Neural crest cell (in vitro differentiated cells): ENCODE data around the gene HOXA6. TPM values are rescaled to one million over a fixed set of nuclear protein-coding genes. Genes with fewer than 3 reads are reported as not detected.

ENCODE experiments used
- DNase-seq: peaks from one replicate; pipeline ENCODE4 v3.0.0; 2021; ENCODE audit warnings: low read depth, mixed read lengths, low spot score
- H3K27ac Mint-ChIP-seq: one replicate; pipeline ENCODE4 v1.8.0; 2021; ENCODE audit warnings: mild to moderate bottlenecking, mixed read lengths; ENCODE audit not compliant: unreplicated experiment
- H3K27me3 Mint-ChIP-seq: 2 replicates; pipeline ENCODE4 v1.8.0; 2021; ENCODE audit warnings: low read depth, mild to moderate bottlenecking, mixed read lengths
- H3K36me3 Mint-ChIP-seq: 2 replicates; pipeline ENCODE4 v1.8.0; 2021; ENCODE audit warnings: low read depth, mild to moderate bottlenecking, mixed read lengths
- H3K4me1 Mint-ChIP-seq: 2 replicates; pipeline ENCODE4 v1.8.0; 2021; ENCODE audit warnings: mixed read lengths
- H3K4me3 Mint-ChIP-seq: one replicate; pipeline ENCODE4 v1.8.0; 2021; ENCODE audit warnings: mild to moderate bottlenecking, mixed read lengths
- H3K9me3 Mint-ChIP-seq: 2 replicates; pipeline ENCODE4 v1.8.0; 2021; ENCODE audit warnings: mixed read lengths
- CTCF ChIP-seq: fragments of 200-600 bp; sonication (generic); conservative IDR thresholded peaks from 2 replicates; pipeline ENCODE4 v1.5.0; 2021; ENCODE audit warnings: antibody characterized with exemption, mild to moderate bottlenecking
- total RNA-seq: library from RNA; stranded (reverse); gene quantifications from 2 replicates; pipeline ENCODE4 v1.2.1, GENCODE V29; 2021

The HOXA6 gene
- total RNA-seq, 1 donor from 2014 or later, result 1.6 TPM

- Mint-ChIP-seq H3K27me3 (peaks cover 100% of the 10 kb centered on the region), H3K9me3 (no peaks in the 10 kb centered on the region), H3K27ac (no peak overlapping the region), H3K4me3 (peak overlapping the region; percentile 20), H3K36me3 (peaks cover 3% of the 10 kb centered on the region), H3K4me1 (peaks cover 18% of the 10 kb centered on the region)
- no peak for DNase-seq
- TF ChIP-seq CTCF, result no peak
Measured at GRCh38 chr7:27137640-27138315, 9.8 kb downstream of the HOXA6 start.

GRCh38 chr7:27134392-27134791 lies 13.2 kb downstream of the HOXA6 start:
- Mint-ChIP-seq H3K36me3 (peaks cover 3% of the 10 kb centered on the region), H3K27ac (no peak overlapping the region), H3K9me3 (no peaks in the 10 kb centered on the region), H3K4me3 (no peak overlapping the region), H3K27me3 (peaks cover 94% of the 10 kb centered on the region), H3K4me1 (peaks cover 7% of the 10 kb centered on the region)
- no peak for TF ChIP-seq CTCF
- DNase-seq, result no peak

- no peak for TF ChIP-seq CTCF
- Mint-ChIP-seq H3K27ac (no peak overlapping the region), H3K9me3 (no peaks in the 10 kb centered on the region), H3K4me1 (peaks cover 4% of the 10 kb centered on the region), H3K4me3 (peak overlapping the region; percentile 68), H3K36me3 (peaks cover 3% of the 10 kb centered on the region), H3K27me3 (peaks cover 94% of the 10 kb centered on the region)
- no peak for DNase-seq
Measured at GRCh38 chr7:27133409-27134231, 14.0 kb downstream of the HOXA6 start.

GRCh38 chr7:27132978-27133377 lies 14.6 kb downstream of the HOXA6 start:
- Mint-ChIP-seq H3K9me3 (no peaks in the 10 kb centered on the region), H3K27ac (no peak overlapping the region), H3K4me1 (peaks cover 4% of the 10 kb centered on the region), H3K36me3 (peaks cover 3% of the 10 kb centered on the region), H3K27me3 (peaks cover 94% of the 10 kb centered on the region), H3K4me3 (peak overlapping the region; percentile 68)
- DNase-seq, result no peak
- no peak for TF ChIP-seq CTCF

- no peak overlapping the region for H3K27ac Mint-ChIP-seq
- H3K4me1 Mint-ChIP-seq, result peaks cover 4% of the 10 kb centered on the region
- no peak for TF ChIP-seq CTCF
- H3K9me3 Mint-ChIP-seq, result no peaks in the 10 kb centered on the region
- peaks cover 3% of the 10 kb centered on the region for H3K36me3 Mint-ChIP-seq
- H3K27me3 Mint-ChIP-seq, result peaks cover 94% of the 10 kb centered on the region
- DNase-seq, result no peak
- peak overlapping the region; percentile 62 for H3K4me3 Mint-ChIP-seq
Measured at GRCh38 chr7:27132214-27132613, 15.4 kb downstream of the HOXA6 start.
